ENCODE measurements around the gene AZIN2. TPM values are rescaled to one million over a fixed set of nuclear protein-coding genes. Genes with fewer than 3 reads are reported as not detected.

AZIN2 gene
- total RNA-seq, 1 experiment from 2014 or later = 0.39 TPM

DNA sequence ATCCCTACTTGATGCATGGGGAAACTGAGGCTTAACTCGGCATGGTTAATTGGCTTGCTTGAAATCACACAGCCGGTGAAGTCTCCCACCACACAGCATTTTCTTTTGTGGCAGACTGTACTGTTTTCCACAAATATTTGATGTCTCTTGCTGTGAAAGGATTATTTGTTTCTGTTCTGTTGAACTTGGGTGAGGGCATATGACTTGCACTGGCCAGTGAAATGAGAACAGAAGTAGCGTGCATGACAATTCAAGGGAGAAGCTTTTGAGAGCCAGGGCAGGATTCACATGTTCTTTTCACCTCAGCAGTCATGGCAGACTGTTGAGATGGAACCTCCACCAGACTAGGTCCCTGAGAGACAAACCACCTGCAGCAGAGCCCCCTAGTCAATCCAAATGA lies 32.5 kb upstream of the AZIN2 start:
- Mint-ChIP-seq H3K27ac (no peak overlapping the region), H3K4me1 (peaks cover 10 to 17% of the 10 kb centered on the region in 2 experiments), H3K4me3 (no peak overlapping the region), H3K9me3 (peaks cover 12 to 13% of the 10 kb centered on the region in 2 experiments), H3K36me3 (ENCODE audit: insufficient read depth in 1 of 3, low read depth in 3 of 3) (peaks cover 3 to 7% (median 5%) of the 10 kb centered on the region in 3 experiments), H3K27me3 (ENCODE audit: low read depth) (peaks cover 4% of the 10 kb centered on the region; the same call in 1 of the 2 replicates)
- no peaks in the 10 kb centered on the region for H3K79me2 ChIP-seq (ENCODE audit: insufficient read depth, low read length)
- H3K27ac ChIP-seq (ENCODE audit: insufficient read length, low read depth, low read length) = no peak overlapping the region
- H4K20me1 ChIP-seq (ENCODE audit: control insufficient read depth, insufficient read depth, insufficient read length) = no peaks in the 10 kb centered on the region
- H3K4me1 ChIP-seq (ENCODE audit: insufficient read depth, low read length) = peaks cover 4% of the 10 kb centered on the region; the same call in 1 of the 2 replicates
- no peak overlapping the region for H3K4me2 ChIP-seq (ENCODE audit: insufficient read depth, insufficient read length, low read length)
- H3K18ac ChIP-seq (ENCODE audit: insufficient read length, low read depth, low read length) = no peak overlapping the region
- H2AFZ ChIP-seq (ENCODE audit: low read length) = no peak overlapping the region
- H3K4ac ChIP-seq (ENCODE audit: low read depth, low read length) = no peak overlapping the region
- no peaks in the 10 kb centered on the region for H3K9me3 ChIP-seq (ENCODE audit: control insufficient read depth, low read depth, low read length)
- H3K9ac ChIP-seq (ENCODE audit: extremely low read depth, insufficient read length, low read length) = no peak overlapping the region
- H3K14ac ChIP-seq (ENCODE audit: insufficient read depth, low read length) = no peak overlapping the region
- H2AK5ac ChIP-seq (ENCODE audit: insufficient read length, low read length) = no peak overlapping the region
- TF ChIP-seq, protein P1, sequence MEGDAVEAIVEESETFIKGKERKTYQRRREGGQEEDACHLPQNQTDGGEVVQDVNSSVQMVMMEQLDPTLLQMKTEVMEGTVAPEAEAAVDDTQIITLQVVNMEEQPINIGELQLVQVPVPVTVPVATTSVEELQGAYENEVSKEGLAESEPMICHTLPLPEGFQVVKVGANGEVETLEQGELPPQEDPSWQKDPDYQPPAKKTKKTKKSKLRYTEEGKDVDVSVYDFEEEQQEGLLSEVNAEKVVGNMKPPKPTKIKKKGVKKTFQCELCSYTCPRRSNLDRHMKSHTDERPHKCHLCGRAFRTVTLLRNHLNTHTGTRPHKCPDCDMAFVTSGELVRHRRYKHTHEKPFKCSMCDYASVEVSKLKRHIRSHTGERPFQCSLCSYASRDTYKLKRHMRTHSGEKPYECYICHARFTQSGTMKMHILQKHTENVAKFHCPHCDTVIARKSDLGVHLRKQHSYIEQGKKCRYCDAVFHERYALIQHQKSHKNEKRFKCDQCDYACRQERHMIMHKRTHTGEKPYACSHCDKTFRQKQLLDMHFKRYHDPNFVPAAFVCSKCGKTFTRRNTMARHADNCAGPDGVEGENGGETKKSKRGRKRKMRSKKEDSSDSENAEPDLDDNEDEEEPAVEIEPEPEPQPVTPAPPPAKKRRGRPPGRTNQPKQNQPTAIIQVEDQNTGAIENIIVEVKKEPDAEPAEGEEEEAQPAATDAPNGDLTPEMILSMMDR (conservative IDR thresholded peaks at IDR 0.05) = no peak
- no peak overlapping the region for H3K23ac ChIP-seq (ENCODE audit: insufficient read length, low read depth, low read length)
- no peak overlapping the region for H4K91ac ChIP-seq (ENCODE audit: insufficient read length, low read depth, low read length)
- no peak for DNase-seq
- no peak overlapping the region for H2BK120ac ChIP-seq (ENCODE audit: low read depth, low read length, poor library complexity, severe bottlenecking)
- no peaks in the 10 kb centered on the region for H3K23me2 ChIP-seq (ENCODE audit: insufficient read length, low read depth, low read length, poor library complexity, severe bottlenecking)
- H2BK20ac ChIP-seq (ENCODE audit: low read depth, low read length, poor library complexity, severe bottlenecking) = no peak overlapping the region
- H3K27me3 ChIP-seq (ENCODE audit: insufficient read depth, low read length) = no peaks in the 10 kb centered on the region
- H3K79me1 ChIP-seq (ENCODE audit: insufficient read depth, low read depth, low read length, poor library complexity, severe bottlenecking) = no peaks in the 10 kb centered on the region
- H2BK5ac ChIP-seq (ENCODE audit: insufficient read length, low read length) = no peak overlapping the region
- WGBS (ENCODE audit: extremely low coverage, insufficient read length, low lambda C conversion rate) = no CpG with 5 or more reads among the region's 3 CpGs
- H2BK12ac ChIP-seq (ENCODE audit: insufficient read length, low read depth, low read length) = no peak overlapping the region
- H4K5ac ChIP-seq (ENCODE audit: insufficient read length, low read depth, low read length) = no peak overlapping the region
- no peak overlapping the region for H3K56ac ChIP-seq (ENCODE audit: insufficient read length, low read depth, low read length)
- H3T11ph ChIP-seq (ENCODE audit: low read length) = no peak overlapping the region
- no peak overlapping the region for H2BK15ac ChIP-seq (ENCODE audit: low read depth, low read length)
- no peak overlapping the region for H4K8ac ChIP-seq (replicated peaks; ENCODE audit: insufficient read length, low read depth, low read length)

Measured in H9 (cell line).